DLD1 (cell line): ENCODE measurements around the gene PLAAT4.
"Not testable (repeated sequence)": the region's sequence is repeated elsewhere in the genome, so short reads cannot be mapped to it uniquely, and the experiment has no call there.

Source experiments
- in situ Hi-C: cut with HindIII; loops from 2 replicates; pipeline ENCODE4 v1.10.0; 2017; ENCODE audit warnings: low sequenced_read_pairs

Gene PLAAT4

DNA sequence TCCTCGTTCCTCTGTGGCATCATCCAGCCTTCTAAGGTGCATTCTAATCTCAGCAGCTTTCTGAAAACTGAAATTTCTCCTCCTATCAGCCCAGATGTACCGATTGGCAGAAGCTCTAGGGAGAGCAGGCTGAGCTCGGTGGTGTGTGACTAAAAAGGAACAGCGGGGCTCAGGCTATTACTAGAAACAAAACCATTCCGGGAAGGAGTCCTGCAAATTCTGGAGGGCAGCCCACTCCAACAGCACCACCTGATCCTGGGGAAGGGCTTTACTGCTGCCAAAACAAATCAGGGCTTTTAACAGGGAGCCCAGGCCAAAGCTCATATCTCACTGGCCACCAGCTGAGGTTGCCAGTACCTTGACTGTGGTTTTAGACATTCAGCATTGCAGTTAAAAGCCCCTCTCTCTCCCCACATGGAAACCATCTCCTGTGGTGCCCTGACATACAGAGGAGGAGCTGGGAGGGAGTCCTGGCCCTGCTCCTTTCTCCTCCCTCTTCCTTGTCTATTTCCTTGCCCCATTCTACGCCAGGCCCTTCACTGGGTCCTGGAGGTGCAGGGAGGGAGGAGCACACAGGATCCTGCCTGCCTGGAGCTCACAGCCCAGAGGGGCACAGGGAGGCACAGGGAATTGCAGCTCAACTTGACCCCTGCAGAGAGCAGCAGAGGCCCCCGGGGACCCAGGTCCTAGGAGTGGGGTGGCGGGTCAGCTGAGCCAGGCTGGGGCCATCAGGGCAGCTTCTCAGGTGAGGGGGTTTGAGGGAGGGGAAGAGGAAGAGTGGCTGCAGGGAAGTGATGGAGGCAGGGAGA is 889 bp downstream of the PLAAT4 start:
- in situ Hi-C loops: loop anchor here (10.0 kb wide), 1 partner anchor 107 kb away; no protein-coding TSS in a partner anchor

DNA sequence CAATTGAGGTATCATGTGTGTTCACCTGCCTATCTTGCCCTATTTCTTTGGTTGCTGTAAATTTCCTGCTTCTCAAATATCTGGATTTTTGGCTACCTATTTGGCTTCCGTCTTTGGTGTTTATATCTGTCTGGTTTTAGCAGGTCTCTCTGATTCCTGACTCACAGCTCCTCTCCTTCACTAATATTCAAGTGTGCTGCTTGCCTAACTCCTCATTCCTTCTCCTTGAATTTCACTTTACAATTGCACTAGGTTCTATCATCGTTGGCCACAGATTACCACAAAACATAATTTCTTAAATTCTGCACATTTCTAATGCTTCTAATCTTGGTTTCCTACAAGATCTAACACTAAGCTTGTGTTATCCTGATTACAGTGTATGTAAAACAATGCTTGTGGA is 5.9 kb downstream of the PLAAT4 start:
- in situ Hi-C loops: not testable (repeated sequence)

- in situ Hi-C loops: no loop called here
These were observed 7.1 kb downstream of the PLAAT4 start for GRCh38 chr11:63543711-63544110.

GRCh38 chr11:63547061-63547460 is 10.5 kb downstream of the PLAAT4 start:
- in situ Hi-C loops: no loop called here

DNA sequence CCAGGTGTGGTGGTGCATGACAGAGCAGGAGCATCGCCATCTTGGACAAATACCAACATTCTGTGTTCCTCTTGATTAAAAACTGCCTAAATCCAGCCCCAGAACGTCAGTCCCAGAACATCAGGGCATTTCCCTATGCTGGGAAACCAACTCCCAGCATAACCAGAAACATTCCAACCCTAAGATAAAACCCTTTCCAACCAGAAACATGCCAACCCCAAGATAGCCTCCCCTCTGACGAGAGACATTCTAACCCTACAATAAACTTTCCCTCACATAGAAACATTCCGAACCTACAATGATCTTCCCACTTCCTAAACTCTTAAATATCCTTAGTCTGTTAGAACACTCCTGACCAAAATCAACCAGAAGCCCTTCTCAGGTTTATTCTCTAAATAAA is 11.6 kb downstream of the PLAAT4 start:
- in situ Hi-C loops: no loop called here

DNA sequence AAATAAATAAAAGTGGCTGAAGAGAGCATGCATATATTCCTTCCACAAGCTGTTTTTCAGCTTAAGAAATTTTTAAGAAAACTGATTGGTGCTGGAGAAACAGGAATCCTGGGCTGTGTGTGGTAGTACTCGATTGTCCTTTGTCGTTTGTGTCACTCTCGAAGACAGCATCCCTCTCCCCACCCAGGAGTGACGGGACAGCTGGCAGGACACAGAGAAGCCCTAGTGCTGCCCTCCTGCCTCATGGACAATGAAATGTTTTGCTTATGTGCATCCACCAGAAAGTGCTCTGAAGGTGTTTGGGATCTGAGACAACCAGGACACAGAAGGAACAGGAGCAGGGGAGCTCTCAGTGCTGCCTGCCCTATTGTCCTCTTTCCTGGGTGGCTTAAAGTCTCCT is 12.8 kb downstream of the PLAAT4 start:
- in situ Hi-C loops: no loop called here

GRCh38 chr11:63550156-63550700 is 13.6 kb downstream of the PLAAT4 start:
- in situ Hi-C loops: not testable (repeated sequence)

- in situ Hi-C loops: no loop called here
These were observed 14.7 kb downstream of the PLAAT4 start for GRCh38 chr11:63551091-63551888.

- in situ Hi-C loops: no loop called here
These were observed 15.3 kb downstream of the PLAAT4 start for GRCh38 chr11:63551889-63552266.

- in situ Hi-C loops: no loop called here
These were observed 16.3 kb downstream of the PLAAT4 start for GRCh38 chr11:63552921-63553320.

DNA sequence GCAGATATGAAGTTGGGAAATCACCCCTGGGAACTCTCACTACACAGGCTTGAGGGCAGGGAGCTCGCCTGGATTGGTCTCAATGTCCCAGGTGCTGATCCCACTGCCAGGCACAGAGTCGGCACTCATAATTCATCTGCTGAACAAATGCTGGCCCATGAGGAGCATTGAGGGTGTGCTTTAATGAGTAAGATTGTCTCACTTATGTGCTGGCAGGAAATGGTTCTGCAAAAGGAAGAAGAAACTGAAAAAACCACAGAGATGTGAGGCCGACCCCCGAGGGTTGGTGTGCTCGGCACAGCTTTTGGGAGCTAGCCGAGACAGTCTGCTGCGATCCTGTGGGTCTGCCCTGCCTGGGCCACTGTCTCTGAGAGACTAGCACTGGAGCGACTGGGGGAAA is 17.2 kb downstream of the PLAAT4 start:
- in situ Hi-C loops: no loop called here

GRCh38 chr11:63554877-63555223 is 18.2 kb downstream of the PLAAT4 start:
- in situ Hi-C loops: no loop called here

DNA sequence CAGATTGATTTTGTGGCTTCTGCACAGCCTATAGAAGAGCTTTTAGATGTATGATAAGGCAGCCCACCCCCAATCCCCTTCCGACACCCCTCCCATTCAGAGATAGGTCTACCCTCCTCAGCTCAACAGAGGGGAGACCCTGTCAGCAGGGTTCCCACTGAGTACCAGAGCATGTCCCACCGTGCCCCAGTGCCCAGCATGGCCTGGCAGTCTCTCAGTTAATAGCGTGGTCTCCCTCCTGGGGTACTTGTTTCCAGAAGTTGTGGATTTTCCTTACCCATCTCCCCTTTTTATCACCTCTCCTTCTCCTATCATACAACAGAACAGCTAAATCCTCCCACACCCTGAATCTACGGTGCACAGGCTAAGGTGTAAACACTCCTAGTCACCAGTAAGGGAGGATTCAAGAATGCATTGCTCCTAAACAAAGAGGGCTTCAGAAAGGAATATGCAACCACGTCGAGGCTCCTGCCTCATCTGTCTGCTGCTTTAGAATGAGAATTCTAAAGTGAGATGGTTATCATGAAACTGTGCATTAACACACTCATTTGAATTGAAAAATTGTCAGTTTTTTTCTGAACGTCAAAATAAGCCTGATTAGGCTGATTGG is 19.9 kb downstream of the PLAAT4 start:
- in situ Hi-C loops: no loop called here

GRCh38 chr11:63557570-63557969 is 21.0 kb downstream of the PLAAT4 start:
- in situ Hi-C loops: no loop called here

DNA sequence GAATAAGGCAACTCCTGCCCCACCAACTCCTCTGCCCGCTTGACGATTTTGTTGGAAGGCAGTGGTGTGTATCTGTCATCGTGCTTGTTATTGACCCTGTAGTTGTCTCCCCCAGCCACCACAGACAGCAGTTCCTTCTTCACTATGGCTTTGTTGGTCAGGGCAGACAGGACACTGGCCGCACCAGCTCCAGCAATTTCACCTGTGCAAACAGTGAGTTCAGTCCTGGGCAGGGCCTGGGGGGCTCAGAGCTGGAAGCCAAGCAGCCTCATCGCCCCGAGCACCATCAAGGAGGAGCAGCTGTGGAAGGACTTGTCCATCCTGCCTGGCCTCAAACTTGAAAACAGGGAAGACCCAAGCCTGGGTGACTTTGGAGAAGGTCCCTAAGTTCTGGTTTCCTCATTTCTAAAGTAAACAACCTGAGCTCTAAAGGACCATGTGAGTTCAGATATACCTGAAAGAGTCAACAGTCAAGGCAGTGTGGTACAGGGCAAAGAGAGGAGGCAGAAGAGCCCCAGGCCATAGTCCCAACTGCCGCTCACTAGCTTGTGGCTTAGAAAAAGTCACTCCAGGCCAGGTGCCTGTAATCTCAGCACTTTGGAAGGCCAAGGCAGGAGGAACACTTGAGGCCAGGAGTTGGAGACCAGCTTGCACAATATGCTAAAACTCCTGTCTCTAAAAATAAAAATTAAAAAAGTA is 22.0 kb downstream of the PLAAT4 start:
- in situ Hi-C loops: no loop called here

- in situ Hi-C loops: no loop called here
These were observed 24.0 kb downstream of the PLAAT4 start for GRCh38 chr11:63560506-63561180.

GRCh38 chr11:63563201-63564055 is 26.8 kb downstream of the PLAAT4 start, which contains the start of gene PLAAT2:
TSS of gene PLAAT2 (minus strand) at chr11:63563379. CDS start at chr11:63563324, 55 bp downstream.
- in situ Hi-C loops: no loop called here

- in situ Hi-C loops: no loop called here
These were observed 27.6 kb downstream of the PLAAT4 start for GRCh38 chr11:63564056-63564774.
